Hepatocyte (in vitro differentiated cells): ENCODE data around the gene ADAMTS4. TPM values are rescaled to one million over a fixed set of nuclear protein-coding genes. Genes with fewer than 3 reads are reported as not detected.

Experiments
- DNase-seq: peaks from one replicate; pipeline ENCODE4 v3.0.0-alpha.2; 2016; ENCODE audit warnings: low spot score
- H2AFZ ChIP-seq: fragments of 200-600 bp; sonication (generic); 2 replicates; pipeline ENCODE4 v1.6.0; 2016; ENCODE audit warnings: antibody characterized with exemption, mild to moderate bottlenecking
- H3K27ac ChIP-seq: fragments of 200-600 bp; sonication (generic); 2 replicates; pipeline ENCODE4 v1.5.1; 2016; ENCODE audit warnings: mild to moderate bottlenecking
- H3K27me3 ChIP-seq: fragments of 200-600 bp; sonication (generic); 2 replicates; pipeline ENCODE4 v1.6.1; 2016
- H3K36me3 ChIP-seq: fragments of 200-600 bp; sonication (generic); replicated peaks from 2 replicates; pipeline ENCODE4 v1.5.1; 2016; ENCODE audit warnings: low read depth; ENCODE audit not compliant: insufficient read depth
- H3K4me1 ChIP-seq: fragments of 200-600 bp; sonication (generic); 2 replicates; pipeline ENCODE4 v1.5.1; 2016; ENCODE audit warnings: mild to moderate bottlenecking, moderate library complexity; ENCODE audit not compliant: insufficient read depth
- H3K4me2 ChIP-seq: fragments of 200-600 bp; sonication (generic); 2 replicates; pipeline ENCODE4 v1.6.0; 2016
- H3K4me3 ChIP-seq: fragments of 200-600 bp; sonication (generic); 2 replicates; pipeline ENCODE4 v1.5.1; 2016; ENCODE audit warnings: mild to moderate bottlenecking
- H3K79me2 ChIP-seq: fragments of 200-600 bp; sonication (generic); 2 replicates; pipeline ENCODE4 v1.6.0; 2017; ENCODE audit warnings: mild to moderate bottlenecking
- H3K9me2 ChIP-seq: fragments of 200-600 bp; sonication (generic); replicated peaks from 2 replicates; pipeline ENCODE4 v1.6.0; 2017; ENCODE audit warnings: mild to moderate bottlenecking; ENCODE audit not compliant: insufficient read depth
- H3K9me3 ChIP-seq: fragments of 200-600 bp; sonication (generic); 2 replicates; pipeline ENCODE4 v1.5.1; 2016; ENCODE audit warnings: low read depth, mild to moderate bottlenecking
- H4K20me1 ChIP-seq: fragments of 200-600 bp; sonication (generic); 2 replicates; pipeline ENCODE4 v1.6.0; 2016; ENCODE audit warnings: mild to moderate bottlenecking; ENCODE audit not compliant: insufficient read depth, poor library complexity, severe bottlenecking
- CTCF ChIP-seq: fragments of 200-600 bp; sonication (generic); IDR thresholded peaks from 2 replicates; pipeline ENCODE4 v1.5.1; 2016; ENCODE audit warnings: antibody characterized with exemption, mild to moderate bottlenecking; ENCODE audit not compliant: poor library complexity
- EZH2 ChIP-seq: fragments of 200-600 bp; sonication (generic); IDR thresholded peaks from 2 replicates; pipeline ENCODE4 v1.6.1; 2016; ENCODE audit warnings: antibody characterized with exemption, mild to moderate bottlenecking, borderline replicate concordance
- EZH2phosphoT487 ChIP-seq: fragments of 200-600 bp; sonication (generic); IDR thresholded peaks from one replicate; pipeline ENCODE4 v1.6.1; 2018; ENCODE audit warnings: antibody characterized with exemption, mild to moderate bottlenecking, low read depth, moderate library complexity; ENCODE audit not compliant: unreplicated experiment, severe bottlenecking
- WGBS: methylation state at CpG from one replicate; pipeline ENCODE4 v1.1.6; 2016; ENCODE audit warnings: low lambda C conversion rate; ENCODE audit errors: missing lambda C conversion rate; 5-methylcytosine and 5-hydroxymethylcytosine counted together
- polyA plus RNA-seq: library from polyadenylated mRNA; unstranded; fragments of >200 nt; fragmentation: Nextera tagmentation; extraction: Ambion mirVana; gene quantifications from 2 replicates; pipeline ENCODE4 v1.2.1, GENCODE V29; 2016
- total RNA-seq: library from RNA; depleted of rRNA; stranded (reverse); fragments of >200 nt; gene quantifications from 2 replicates; pipeline ENCODE4 v1.2.3, GENCODE V29; 2014

The ADAMTS4 gene
- total and polyA plus RNA-seq, 2 experiments from 2014 or later, result 2.3 to 6.1 TPM

GRCh38 chr1:161172349-161172748 is 26.5 kb downstream of the ADAMTS4 start:
- no peaks in the 10 kb centered on the region for H3K9me3 ChIP-seq
- no peak overlapping the region for H3K4me3 ChIP-seq
- no peak overlapping the region for H3K27ac ChIP-seq
- no peaks in the 10 kb centered on the region for H3K9me2 ChIP-seq
- no peaks in the 10 kb centered on the region for H4K20me1 ChIP-seq
- H3K79me2 ChIP-seq, result peaks cover 17% of the 10 kb centered on the region
- no peak for DNase-seq
- no peak overlapping the region for H3K4me2 ChIP-seq
- peaks cover 8% of the 10 kb centered on the region for H3K4me1 ChIP-seq
- H2AFZ ChIP-seq, result no peak overlapping the region
- WGBS, result 79% methylated on average over 1 of the region's 1 CpG
- TF ChIP-seq CTCF, result no peak
- TF ChIP-seq EZH2phosphoT487, result no peak
- TF ChIP-seq EZH2, result no peak
- no peaks in the 10 kb centered on the region for H3K27me3 ChIP-seq
- no peaks in the 10 kb centered on the region for H3K36me3 ChIP-seq

- no peaks in the 10 kb centered on the region for H3K27me3 ChIP-seq
- no peak overlapping the region for H3K27ac ChIP-seq
- no peaks in the 10 kb centered on the region for H4K20me1 ChIP-seq
- H3K4me2 ChIP-seq, result no peak overlapping the region
- H3K4me3 ChIP-seq, result no peak overlapping the region
- TF ChIP-seq CTCF, result no peak
- no peak for TF ChIP-seq EZH2
- no peak for TF ChIP-seq EZH2phosphoT487
- no peaks in the 10 kb centered on the region for H3K36me3 ChIP-seq
- H3K9me2 ChIP-seq, result no peaks in the 10 kb centered on the region
- WGBS, result 93% methylated on average over 12 of the region's 12 CpGs
- no peak for DNase-seq
- H3K4me1 ChIP-seq, result peaks cover 14% of the 10 kb centered on the region
- H3K79me2 ChIP-seq, result peaks cover 15% of the 10 kb centered on the region
- H3K9me3 ChIP-seq, result no peaks in the 10 kb centered on the region
- no peak overlapping the region for H2AFZ ChIP-seq
Observed at GRCh38 chr1:161171696-161172095, 27.2 kb downstream of the ADAMTS4 start.

- no peaks in the 10 kb centered on the region for H3K9me2 ChIP-seq
- no peak overlapping the region for H3K4me2 ChIP-seq
- no peak overlapping the region for H2AFZ ChIP-seq
- no peaks in the 10 kb centered on the region for H3K36me3 ChIP-seq
- H4K20me1 ChIP-seq, result no peaks in the 10 kb centered on the region
- H3K27me3 ChIP-seq, result no peaks in the 10 kb centered on the region
- TF ChIP-seq EZH2phosphoT487 (no peak), CTCF (no peak), EZH2 (no peak)
- no peak overlapping the region for H3K4me3 ChIP-seq
- DNase-seq, result no peak
- H3K9me3 ChIP-seq, result no peaks in the 10 kb centered on the region
- no peak overlapping the region for H3K27ac ChIP-seq
- WGBS, result 76% methylated on average over 5 of the region's 5 CpGs
- peaks cover 10% of the 10 kb centered on the region for H3K79me2 ChIP-seq
- peaks cover 10% of the 10 kb centered on the region for H3K4me1 ChIP-seq
Observed at GRCh38 chr1:161171191-161171590, 27.7 kb downstream of the ADAMTS4 start.

GRCh38 chr1:161168906-161169305 is 29.9 kb downstream of the ADAMTS4 start:
- DNase-seq, result no peak
- H3K9me2 ChIP-seq, result no peaks in the 10 kb centered on the region
- H2AFZ ChIP-seq, result no peak overlapping the region
- no peaks in the 10 kb centered on the region for H3K36me3 ChIP-seq
- H3K4me3 ChIP-seq, result no peak overlapping the region
- H3K4me1 ChIP-seq, result peaks cover 11% of the 10 kb centered on the region
- peaks cover 3% of the 10 kb centered on the region for H3K79me2 ChIP-seq
- H3K4me2 ChIP-seq, result no peak overlapping the region
- TF ChIP-seq EZH2phosphoT487, result no peak
- TF ChIP-seq EZH2, result no peak
- no peak for TF ChIP-seq CTCF
- no peaks in the 10 kb centered on the region for H3K27me3 ChIP-seq
- no peaks in the 10 kb centered on the region for H3K9me3 ChIP-seq
- no peaks in the 10 kb centered on the region for H4K20me1 ChIP-seq
- WGBS, result 97% methylated on average over 9 of the region's 9 CpGs
- H3K27ac ChIP-seq, result no peak overlapping the region
